Measurements from ENCODE around the gene FADS2. TPM values are rescaled to one million over a fixed set of nuclear protein-coding genes. Genes with fewer than 3 reads are reported as not detected.

The FADS2 gene
- total and polyA plus RNA-seq, 9 of the 15 experiments (the other 6 are each of a cell fraction or from before 2014, with no cell fraction given), result 2.9 to 42.8 (median 16.2) TPM

GRCh38 chr11:61806785-61807184 is 21.3 kb upstream of the FADS2 start (continued):
- TF ChIP-seq E2F1 (CRISPR knock-in tag; IDR thresholded peaks at IDR 0.05) (no peak), ZBTB1 (CRISPR knock-in tag; IDR thresholded peaks at IDR 0.05; ENCODE audit: borderline replicate concordance, low read depth) (no peak)

DNA sequence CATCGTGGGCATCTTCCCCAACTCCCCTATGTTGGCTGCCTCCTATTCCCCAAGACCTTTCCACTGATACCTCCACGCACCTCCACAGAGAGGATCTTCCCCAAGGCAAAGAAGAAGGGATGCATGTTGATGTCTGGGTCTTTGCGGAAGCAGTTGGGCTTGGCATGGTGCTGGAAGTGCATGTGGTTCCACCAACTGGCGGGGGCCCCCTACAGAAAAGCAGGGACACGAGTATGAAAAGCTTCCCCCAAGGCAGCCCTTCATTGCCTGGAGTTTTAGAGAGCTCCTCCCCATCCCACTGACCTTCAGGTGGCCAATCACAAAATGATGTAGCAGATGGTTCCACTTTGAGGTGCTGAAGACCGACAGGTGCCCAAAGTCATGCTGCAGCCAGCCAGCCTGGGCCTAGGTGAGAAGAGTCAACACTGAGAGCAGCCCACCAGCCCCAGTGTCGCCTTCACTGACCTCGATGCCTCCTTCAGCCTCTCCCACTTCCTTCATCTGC is 17.4 kb upstream of the FADS2 start:
- no peaks in the 10 kb centered on the region for H3K9me1 ChIP-seq (ENCODE audit: control insufficient read depth, insufficient read depth, low read length)
- intact Hi-C loops (cut with micrococcal nuclease), result no loop called here
- CTCF ChIA-PET (ENCODE audit: low intra/inter-chr PET ratio), result no interaction called here
- H3K4me2 ChIP-seq (ENCODE audit: insufficient read depth, low read length), result no peak overlapping the region
- peaks cover 24 to 35% of the 10 kb centered on the region in 2 experiments; a peak in 4 of 5 replicates for H3K4me1 ChIP-seq (replicated peaks in 1 of 2; ENCODE audit: control insufficient read depth in 2 of 2, insufficient read depth in 2 of 2, low read length in 2 of 2)
- FAIRE-seq (no peak), ATAC-seq (no peak), DNase-seq (ENCODE audit: extremely low read depth in 1 of 4, low spot score in 3 of 4) (no peak)
- no peaks in the 10 kb centered on the region; a peak in 1 of 5 replicates for H3K27me3 ChIP-seq (ENCODE audit: control insufficient read depth in 2 of 2, insufficient read depth in 2 of 2, low read length in 2 of 2)
- TF ChIP-seq RBM22 (IDR thresholded peaks at IDR 0.05; ENCODE audit: low read depth, low read length, poor library complexity, severe bottlenecking) (peak; percentile 13), DACH1 (IDR thresholded peaks at IDR 0.05; ENCODE audit: partially characterized antibody) (no peak), RBFOX2 (IDR thresholded peaks at IDR 0.05; ENCODE audit: low read depth, low read length) (peak; percentile 38; the same call in 1 of the 2 replicates), POLR2A (conservative IDR thresholded peaks at IDR 0.05) (0 out of 2 replicates have a peak, but pooled peaks have one; percentile 2), POLR2G (IDR thresholded peaks at IDR 0.05; ENCODE audit: low read depth, low read length) (peak; percentile 47; the same call in 1 of the 2 replicates)
- TF ChIP-seq, protein P1, sequence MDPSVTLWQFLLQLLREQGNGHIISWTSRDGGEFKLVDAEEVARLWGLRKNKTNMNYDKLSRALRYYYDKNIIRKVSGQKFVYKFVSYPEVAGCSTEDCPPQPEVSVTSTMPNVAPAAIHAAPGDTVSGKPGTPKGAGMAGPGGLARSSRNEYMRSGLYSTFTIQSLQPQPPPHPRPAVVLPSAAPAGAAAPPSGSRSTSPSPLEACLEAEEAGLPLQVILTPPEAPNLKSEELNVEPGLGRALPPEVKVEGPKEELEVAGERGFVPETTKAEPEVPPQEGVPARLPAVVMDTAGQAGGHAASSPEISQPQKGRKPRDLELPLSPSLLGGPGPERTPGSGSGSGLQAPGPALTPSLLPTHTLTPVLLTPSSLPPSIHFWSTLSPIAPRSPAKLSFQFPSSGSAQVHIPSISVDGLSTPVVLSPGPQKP (CRISPR knock-in tag; IDR thresholded peaks at IDR 0.05), result no peak
- H3K27ac ChIP-seq (ENCODE audit: extremely low read depth, low read depth, low read length), result no peak overlapping the region
- 0 out of 4 replicates have a peak overlapping the region, but pooled peaks of 1 of the 2 experiments have one; percentile 40 for H3K9ac ChIP-seq (ENCODE audit: insufficient read depth in 1 of 2, low read depth in 2 of 2, low read length in 2 of 2)
- no peaks in the 10 kb centered on the region for H3K9me3 ChIP-seq (replicated peaks; ENCODE audit: control insufficient read depth, insufficient read depth, low read depth, low read length)
- BruUV-seq (replicated peaks), result no TSS peak
- H3K4me3 ChIP-seq, result no peak overlapping the region
- 86% methylated on average over 8 of the region's 8 CpGs for WGBS (ENCODE audit: insufficient coverage, low coverage, missing lambda C conversion rate)
- H2AFZ ChIP-seq (ENCODE audit: low read depth, low read length), result no peak overlapping the region
- peaks cover 61% of the 10 kb centered on the region for H3K79me2 ChIP-seq (ENCODE audit: control insufficient read depth, insufficient read depth, low read length)
- H3K36me3 ChIP-seq (ENCODE audit: control insufficient read depth, insufficient read depth, low read length), result peaks cover 91% of the 10 kb centered on the region
- H4K20me1 ChIP-seq (replicated peaks; ENCODE audit: control insufficient read depth, insufficient read depth, low read length), result no peaks in the 10 kb centered on the region
- in situ Hi-C loops (cut with MboI), result no loop called here
- POLR2A ChIA-PET, result interaction anchor here (0.6 to 5.9 kb wide), 7 partner anchors 12 to 296 kb away, joined by 3 to 48 read pairs (median 3); partner anchors contain the start of genes BEST1, FEN1 and TMEM258
